Measurements from ENCODE around the gene ZMIZ1. TPM values are rescaled to one million over a fixed set of nuclear protein-coding genes. Genes with fewer than 3 reads are reported as not detected.

ZMIZ1 gene
- total and polyA plus RNA-seq, 2 experiments from 2014 or later, result 9.2 to 30.9 TPM

DNA sequence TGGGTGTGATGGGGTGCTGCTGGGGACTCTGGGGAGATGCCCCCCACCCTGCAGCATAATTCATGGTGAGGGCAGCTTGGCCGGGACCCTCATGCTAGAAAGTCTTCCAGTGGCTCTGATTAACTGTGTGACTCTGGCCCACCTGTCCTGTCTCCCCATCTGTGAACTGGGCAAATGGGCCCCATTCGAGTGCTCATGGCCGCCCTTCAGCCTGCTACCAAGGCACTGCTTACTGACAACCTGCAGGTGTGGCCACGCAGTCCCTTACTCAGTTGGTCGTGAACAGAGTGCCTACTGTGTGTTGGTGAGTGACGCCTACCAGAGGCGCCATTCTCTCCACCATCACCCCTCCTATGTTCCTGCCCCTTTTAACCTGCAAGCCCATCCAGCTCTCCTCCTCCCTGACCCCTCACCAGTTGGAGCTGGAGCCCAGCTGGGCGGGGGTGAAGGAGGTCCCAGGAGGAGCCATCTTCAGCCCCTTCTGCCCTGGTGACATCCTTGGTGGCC is 109.4 kb downstream of the ZMIZ1 start:
- H3K4me3 ChIP-seq, result no peak overlapping the region
- peaks cover 17% of the 10 kb centered on the region for H3K4me1 ChIP-seq (ENCODE audit: insufficient read depth)
- peaks cover 35% of the 10 kb centered on the region for H3K4me1 Mint-ChIP-seq
- no peak overlapping the region for H3K27ac ChIP-seq (ENCODE audit: low read depth)
- no peak overlapping the region for H2AFZ ChIP-seq
- DNase-seq (ENCODE audit: low spot score) (no peak), ATAC-seq (no peak)
- no peaks in the 10 kb centered on the region for H3K9me2 ChIP-seq (ENCODE audit: insufficient read depth)
- H3K4me3 Mint-ChIP-seq, result 0 out of 3 replicates have a peak overlapping the region, but pooled peaks have one; percentile 14
- H3F3A ChIP-seq (replicated peaks; ENCODE audit: low read depth), result no peaks in the 10 kb centered on the region
- TF ChIP-seq, protein P1, sequence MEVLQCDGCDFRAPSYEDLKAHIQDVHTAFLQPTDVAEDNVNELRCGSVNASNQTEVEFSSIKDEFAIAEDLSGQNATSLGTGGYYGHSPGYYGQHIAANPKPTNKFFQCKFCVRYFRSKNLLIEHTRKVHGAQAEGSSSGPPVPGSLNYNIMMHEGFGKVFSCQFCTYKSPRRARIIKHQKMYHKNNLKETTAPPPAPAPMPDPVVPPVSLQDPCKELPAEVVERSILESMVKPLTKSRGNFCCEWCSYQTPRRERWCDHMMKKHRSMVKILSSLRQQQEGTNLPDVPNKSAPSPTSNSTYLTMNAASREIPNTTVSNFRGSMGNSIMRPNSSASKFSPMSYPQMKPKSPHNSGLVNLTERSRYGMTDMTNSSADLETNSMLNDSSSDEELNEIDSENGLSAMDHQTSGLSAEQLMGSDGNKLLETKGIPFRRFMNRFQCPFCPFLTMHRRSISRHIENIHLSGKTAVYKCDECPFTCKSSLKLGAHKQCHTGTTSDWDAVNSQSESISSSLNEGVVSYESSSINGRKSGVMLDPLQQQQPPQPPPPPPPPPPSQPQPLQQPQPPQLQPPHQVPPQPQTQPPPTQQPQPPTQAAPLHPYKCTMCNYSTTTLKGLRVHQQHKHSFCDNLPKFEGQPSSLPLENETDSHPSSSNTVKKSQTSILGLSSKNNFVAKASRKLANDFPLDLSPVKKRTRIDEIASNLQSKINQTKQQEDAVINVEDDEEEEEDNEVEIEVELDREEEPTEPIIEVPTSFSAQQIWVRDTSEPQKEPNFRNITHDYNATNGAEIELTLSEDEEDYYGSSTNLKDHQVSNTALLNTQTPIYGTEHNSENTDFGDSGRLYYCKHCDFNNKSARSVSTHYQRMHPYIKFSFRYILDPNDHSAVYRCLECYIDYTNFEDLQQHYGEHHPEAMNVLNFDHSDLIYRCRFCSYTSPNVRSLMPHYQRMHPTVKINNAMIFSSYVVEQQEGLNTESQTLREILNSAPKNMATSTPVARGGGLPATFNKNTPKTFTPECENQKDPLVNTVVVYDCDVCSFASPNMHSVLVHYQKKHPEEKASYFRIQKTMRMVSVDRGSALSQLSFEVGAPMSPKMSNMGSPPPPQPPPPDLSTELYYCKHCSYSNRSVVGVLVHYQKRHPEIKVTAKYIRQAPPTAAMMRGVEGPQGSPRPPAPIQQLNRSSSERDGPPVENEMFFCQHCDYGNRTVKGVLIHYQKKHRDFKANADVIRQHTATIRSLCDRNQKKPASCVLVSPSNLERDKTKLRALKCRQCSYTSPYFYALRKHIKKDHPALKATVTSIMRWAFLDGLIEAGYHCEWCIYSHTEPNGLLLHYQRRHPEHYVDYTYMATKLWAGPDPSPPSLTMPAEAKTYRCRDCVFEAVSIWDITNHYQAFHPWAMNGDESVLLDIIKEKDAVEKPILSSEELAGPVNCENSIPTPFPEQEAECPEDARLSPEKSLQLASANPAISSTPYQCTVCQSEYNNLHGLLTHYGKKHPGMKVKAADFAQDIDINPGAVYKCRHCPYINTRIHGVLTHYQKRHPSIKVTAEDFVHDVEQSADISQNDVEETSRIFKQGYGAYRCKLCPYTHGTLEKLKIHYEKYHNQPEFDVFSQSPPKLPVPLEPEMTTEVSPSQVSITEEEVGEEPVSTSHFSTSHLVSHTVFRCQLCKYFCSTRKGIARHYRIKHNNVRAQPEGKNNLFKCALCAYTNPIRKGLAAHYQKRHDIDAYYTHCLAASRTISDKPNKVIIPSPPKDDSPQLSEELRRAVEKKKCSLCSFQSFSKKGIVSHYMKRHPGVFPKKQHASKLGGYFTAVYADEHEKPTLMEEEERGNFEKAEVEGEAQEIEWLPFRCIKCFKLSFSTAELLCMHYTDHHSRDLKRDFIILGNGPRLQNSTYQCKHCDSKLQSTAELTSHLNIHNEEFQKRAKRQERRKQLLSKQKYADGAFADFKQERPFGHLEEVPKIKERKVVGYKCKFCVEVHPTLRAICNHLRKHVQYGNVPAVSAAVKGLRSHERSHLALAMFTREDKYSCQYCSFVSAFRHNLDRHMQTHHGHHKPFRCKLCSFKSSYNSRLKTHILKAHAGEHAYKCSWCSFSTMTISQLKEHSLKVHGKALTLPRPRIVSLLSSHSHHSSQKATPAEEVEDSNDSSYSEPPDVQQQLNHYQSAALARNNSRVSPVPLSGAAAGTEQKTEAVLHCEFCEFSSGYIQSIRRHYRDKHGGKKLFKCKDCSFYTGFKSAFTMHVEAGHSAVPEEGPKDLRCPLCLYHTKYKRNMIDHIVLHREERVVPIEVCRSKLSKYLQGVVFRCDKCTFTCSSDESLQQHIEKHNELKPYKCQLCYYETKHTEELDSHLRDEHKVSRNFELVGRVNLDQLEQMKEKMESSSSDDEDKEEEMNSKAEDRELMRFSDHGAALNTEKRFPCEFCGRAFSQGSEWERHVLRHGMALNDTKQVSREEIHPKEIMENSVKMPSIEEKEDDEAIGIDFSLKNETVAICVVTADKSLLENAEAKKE (CRISPR knock-in tag; IDR thresholded peaks at IDR 0.05), result no peak
- TF ChIP-seq ZNF114 (CRISPR knock-in tag; IDR thresholded peaks at IDR 0.05) (no peak), NANOG (IDR thresholded peaks at IDR 0.05; ENCODE audit: borderline replicate concordance) (no peak), CREB1 (CRISPR knock-in tag; IDR thresholded peaks at IDR 0.05; ENCODE audit: low read depth) (no peak), EZH2 (IDR thresholded peaks at IDR 0.05; ENCODE audit: low read depth, unreplicated experiment) (no peak), ZNF331 (CRISPR knock-in tag; IDR thresholded peaks at IDR 0.05; ENCODE audit: low read depth) (no peak), STAT1 (IDR thresholded peaks at IDR 0.05; ENCODE audit: unreplicated experiment) (no peak), JUNB (IDR thresholded peaks at IDR 0.05; ENCODE audit: unreplicated experiment) (no peak), EZH2phosphoT487 (IDR thresholded peaks at IDR 0.05; ENCODE audit: unreplicated experiment) (no peak), POLR2AphosphoS5 (IDR thresholded peaks at IDR 0.05; ENCODE audit: low read depth) (no peak)
- TF ChIP-seq, protein P2, sequence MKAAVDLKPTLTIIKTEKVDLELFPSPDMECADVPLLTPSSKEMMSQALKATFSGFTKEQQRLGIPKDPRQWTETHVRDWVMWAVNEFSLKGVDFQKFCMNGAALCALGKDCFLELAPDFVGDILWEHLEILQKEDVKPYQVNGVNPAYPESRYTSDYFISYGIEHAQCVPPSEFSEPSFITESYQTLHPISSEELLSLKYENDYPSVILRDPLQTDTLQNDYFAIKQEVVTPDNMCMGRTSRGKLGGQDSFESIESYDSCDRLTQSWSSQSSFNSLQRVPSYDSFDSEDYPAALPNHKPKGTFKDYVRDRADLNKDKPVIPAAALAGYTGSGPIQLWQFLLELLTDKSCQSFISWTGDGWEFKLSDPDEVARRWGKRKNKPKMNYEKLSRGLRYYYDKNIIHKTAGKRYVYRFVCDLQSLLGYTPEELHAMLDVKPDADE (IDR thresholded peaks at IDR 0.05), result no peak
- TF ChIP-seq, protein P3, sequence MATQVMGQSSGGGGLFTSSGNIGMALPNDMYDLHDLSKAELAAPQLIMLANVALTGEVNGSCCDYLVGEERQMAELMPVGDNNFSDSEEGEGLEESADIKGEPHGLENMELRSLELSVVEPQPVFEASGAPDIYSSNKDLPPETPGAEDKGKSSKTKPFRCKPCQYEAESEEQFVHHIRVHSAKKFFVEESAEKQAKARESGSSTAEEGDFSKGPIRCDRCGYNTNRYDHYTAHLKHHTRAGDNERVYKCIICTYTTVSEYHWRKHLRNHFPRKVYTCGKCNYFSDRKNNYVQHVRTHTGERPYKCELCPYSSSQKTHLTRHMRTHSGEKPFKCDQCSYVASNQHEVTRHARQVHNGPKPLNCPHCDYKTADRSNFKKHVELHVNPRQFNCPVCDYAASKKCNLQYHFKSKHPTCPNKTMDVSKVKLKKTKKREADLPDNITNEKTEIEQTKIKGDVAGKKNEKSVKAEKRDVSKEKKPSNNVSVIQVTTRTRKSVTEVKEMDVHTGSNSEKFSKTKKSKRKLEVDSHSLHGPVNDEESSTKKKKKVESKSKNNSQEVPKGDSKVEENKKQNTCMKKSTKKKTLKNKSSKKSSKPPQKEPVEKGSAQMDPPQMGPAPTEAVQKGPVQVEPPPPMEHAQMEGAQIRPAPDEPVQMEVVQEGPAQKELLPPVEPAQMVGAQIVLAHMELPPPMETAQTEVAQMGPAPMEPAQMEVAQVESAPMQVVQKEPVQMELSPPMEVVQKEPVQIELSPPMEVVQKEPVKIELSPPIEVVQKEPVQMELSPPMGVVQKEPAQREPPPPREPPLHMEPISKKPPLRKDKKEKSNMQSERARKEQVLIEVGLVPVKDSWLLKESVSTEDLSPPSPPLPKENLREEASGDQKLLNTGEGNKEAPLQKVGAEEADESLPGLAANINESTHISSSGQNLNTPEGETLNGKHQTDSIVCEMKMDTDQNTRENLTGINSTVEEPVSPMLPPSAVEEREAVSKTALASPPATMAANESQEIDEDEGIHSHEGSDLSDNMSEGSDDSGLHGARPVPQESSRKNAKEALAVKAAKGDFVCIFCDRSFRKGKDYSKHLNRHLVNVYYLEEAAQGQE (IDR thresholded peaks at IDR 0.05; ENCODE audit: unreplicated experiment), result no peak
- H3K4me2 ChIP-seq, result peak overlapping the region; percentile 48
- no peaks in the 10 kb centered on the region for H3K79me2 ChIP-seq (replicated peaks; ENCODE audit: insufficient read depth)
- H3K27ac Mint-ChIP-seq, result no peak overlapping the region
- H3K27me3 Mint-ChIP-seq (ENCODE audit: insufficient read depth, low read depth, poor library complexity), result peaks cover 8% of the 10 kb centered on the region
- H3K9me3 Mint-ChIP-seq, result no peaks in the 10 kb centered on the region
- no peaks in the 10 kb centered on the region for H3K36me3 ChIP-seq (ENCODE audit: insufficient read depth)
- H3K36me3 Mint-ChIP-seq (ENCODE audit: low read depth), result 0 out of 3 replicates have a peak, but pooled peaks cover 2% of the 10 kb centered on the region
- H3K27me3 ChIP-seq (ENCODE audit: insufficient read depth), result no peaks in the 10 kb centered on the region
- H4K20me1 ChIP-seq (replicated peaks; ENCODE audit: insufficient read depth), result no peaks in the 10 kb centered on the region; the same call in 1 of the 2 replicates

All from GM23338 (cell line).